Measurements from ENCODE around the gene GTF3C4.

GRCh38 chr9:132671620-132672412, 1.6 kb downstream of the GTF3C4 start:
- TF ChIP-seq POLR2AphosphoS5 (IDR thresholded peaks at IDR 0.05; ENCODE audit: borderline replicate concordance, low read depth, low read length) (no peak), EZH2 (IDR thresholded peaks at IDR 0.05) (no peak), FOXP2 (optimal IDR thresholded peaks at IDR 0.05; ENCODE audit: control extremely low read depth, extremely low read length, insufficient read depth) (no peak)

Data from SK-N-MC (cell line).